Fibroblast of lung (primary cell): ENCODE results near the gene BLCAP. TPM values are rescaled to one million over a fixed set of nuclear protein-coding genes. Genes with fewer than 3 reads are reported as not detected.
"Not testable (repeated sequence)": the region's sequence is repeated elsewhere in the genome, so short reads cannot be mapped to it uniquely, and the experiment has no call there.

Experiments
- DNase-seq, 2 donors: peaks; one replicate each; pipeline versions ENCODE4 v3.0.0 to v3.0.0-alpha.2; 2010; ENCODE audit warnings: low read depth in 2 of 2
- H2AFZ ChIP-seq: 2 replicates; pipeline ENCODE4 v1.5.1; 2012; ENCODE audit warnings: low read length, control low read depth, inconsistent platforms
- H3K27ac ChIP-seq: 2 replicates; pipeline ENCODE4 v1.5.1; 2011; ENCODE audit warnings: low read length, control low read depth; ENCODE audit not compliant: insufficient read depth
- H3K27me3 ChIP-seq: 2 replicates; pipeline ENCODE4 v1.5.1; 2011; ENCODE audit warnings: mild to moderate bottlenecking, low read length; ENCODE audit not compliant: control insufficient read depth, insufficient read depth
- H3K36me3 ChIP-seq: 2 replicates; pipeline ENCODE4 v1.5.1; 2011; ENCODE audit warnings: low read length; ENCODE audit not compliant: control insufficient read depth, insufficient read depth
- H3K4me1 ChIP-seq: 2 replicates; pipeline ENCODE4 v1.5.1; 2011; ENCODE audit warnings: low read length; ENCODE audit not compliant: control insufficient read depth, insufficient read depth; ENCODE audit errors: extremely low read depth
- H3K4me2 ChIP-seq: 2 replicates; pipeline ENCODE4 v1.5.1; 2011; ENCODE audit warnings: low read length, control low read depth; ENCODE audit not compliant: insufficient read depth; ENCODE audit errors: extremely low read depth
- H3K4me3 ChIP-seq, 4 experiments: fragments of 200-600 bp in 1 of 4; sonication (generic) in 1 of 4; replicated peaks in 1 of 4; 2 replicates each; pipeline ENCODE4 v1.5.1; 2011 to 2016; ENCODE audit warnings: low read length in 4 of 4, low read depth in 3 of 4, mild to moderate bottlenecking in 3 of 4, control low read depth in 2 of 4, inconsistent platforms in 1 of 4, mixed read lengths in 1 of 4; ENCODE audit not compliant: insufficient read depth in 1 of 4; ENCODE audit errors: control extremely low read depth in 1 of 4
- H3K79me2 ChIP-seq: 2 replicates; pipeline ENCODE4 v1.5.1; 2012; ENCODE audit warnings: mild to moderate bottlenecking, low read length, inconsistent platforms; ENCODE audit not compliant: control insufficient read depth, insufficient read depth
- H3K9ac ChIP-seq: 2 replicates; pipeline ENCODE4 v1.5.1; 2011; ENCODE audit warnings: mild to moderate bottlenecking, low read length, control low read depth; ENCODE audit not compliant: insufficient read depth
- H3K9me3 ChIP-seq: 2 replicates; pipeline ENCODE4 v1.5.1; 2012; ENCODE audit warnings: low read depth, low read length; ENCODE audit not compliant: control insufficient read depth, insufficient read depth
- H4K20me1 ChIP-seq: 2 replicates; pipeline ENCODE4 v1.5.1; 2011; ENCODE audit warnings: low read length; ENCODE audit not compliant: control insufficient read depth, insufficient read depth; ENCODE audit errors: extremely low read depth
- EZH2 ChIP-seq: IDR thresholded peaks from 2 replicates; pipeline ENCODE4 v1.5.1; 2012; ENCODE audit warnings: low read length, control low read depth, mild to moderate bottlenecking; ENCODE audit errors: missing control alignments
- polyA plus RNA-seq, 2 donors: library from polyadenylated mRNA; depleted of rRNA in 1 of 2; stranded (reverse) in 1 of 2; unstranded in 1 of 2; fragments of >200 nt; gene quantifications; 2 replicates each; pipeline ENCODE4 v1.2.1, GENCODE V29; 2011 to 2012; ENCODE audit warnings: missing spikeins in 1 of 2
- total RNA-seq: library from RNA; depleted of rRNA; stranded (reverse); fragments of >200 nt; gene quantifications from 2 replicates; pipeline ENCODE4 v1.2.1, GENCODE V29; 2014
- TF ChIP-seq, protein P1 (sequence below), 2 donors: IDR thresholded peaks in 1 of 2; conservative IDR thresholded peaks in 1 of 2; 1 replicate in 1 of 2; 2 replicates in 1 of 2; pipeline ENCODE4 v1.5.1; 2011 to 2012; ENCODE audit warnings: low read length in 2 of 2, control low read depth in 1 of 2, inconsistent platforms in 1 of 2, low read depth in 1 of 2, mild to moderate bottlenecking in 1 of 2

The BLCAP gene
- total and polyA plus RNA-seq, 2 donors (not counting 1 experiment from before 2014, with no cell fraction given): 31.0 to 83.1 TPM

DNA sequence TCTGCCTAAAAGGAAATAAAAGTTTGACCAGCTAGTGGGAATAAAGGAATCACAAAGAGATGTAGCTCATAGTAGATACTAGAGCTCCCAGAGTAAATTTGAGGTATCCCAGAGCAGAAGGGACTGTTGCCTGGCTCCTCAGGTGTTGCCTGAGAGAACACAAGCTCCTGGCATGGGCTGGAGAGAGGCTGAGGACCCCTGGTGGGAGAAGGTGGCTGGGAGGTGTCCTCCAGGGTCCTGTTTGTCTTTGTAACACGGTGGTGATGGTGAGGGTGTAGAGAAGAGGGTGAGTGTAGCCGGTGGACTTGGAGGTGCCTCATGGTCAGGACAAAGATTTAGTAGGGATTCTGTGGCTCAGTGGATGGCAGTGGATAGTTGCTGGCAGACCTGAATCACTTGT is 34.7 kb downstream of the BLCAP start:
- Histone ChIP-seq H3K4me2 (no peak overlapping the region), H2AFZ (no peak overlapping the region), H3K27ac (no peak overlapping the region), H4K20me1 (no peaks in the 10 kb centered on the region), H3K4me3 (no peak overlapping the region), H3K36me3 (no peaks in the 10 kb centered on the region), H3K4me1 (no peaks in the 10 kb centered on the region), H3K9me3 (no peaks in the 10 kb centered on the region), H3K27me3 (no peaks in the 10 kb centered on the region), H3K79me2 (no peaks in the 10 kb centered on the region), H3K9ac (no peak overlapping the region)
- TF ChIP-seq, protein P1, sequence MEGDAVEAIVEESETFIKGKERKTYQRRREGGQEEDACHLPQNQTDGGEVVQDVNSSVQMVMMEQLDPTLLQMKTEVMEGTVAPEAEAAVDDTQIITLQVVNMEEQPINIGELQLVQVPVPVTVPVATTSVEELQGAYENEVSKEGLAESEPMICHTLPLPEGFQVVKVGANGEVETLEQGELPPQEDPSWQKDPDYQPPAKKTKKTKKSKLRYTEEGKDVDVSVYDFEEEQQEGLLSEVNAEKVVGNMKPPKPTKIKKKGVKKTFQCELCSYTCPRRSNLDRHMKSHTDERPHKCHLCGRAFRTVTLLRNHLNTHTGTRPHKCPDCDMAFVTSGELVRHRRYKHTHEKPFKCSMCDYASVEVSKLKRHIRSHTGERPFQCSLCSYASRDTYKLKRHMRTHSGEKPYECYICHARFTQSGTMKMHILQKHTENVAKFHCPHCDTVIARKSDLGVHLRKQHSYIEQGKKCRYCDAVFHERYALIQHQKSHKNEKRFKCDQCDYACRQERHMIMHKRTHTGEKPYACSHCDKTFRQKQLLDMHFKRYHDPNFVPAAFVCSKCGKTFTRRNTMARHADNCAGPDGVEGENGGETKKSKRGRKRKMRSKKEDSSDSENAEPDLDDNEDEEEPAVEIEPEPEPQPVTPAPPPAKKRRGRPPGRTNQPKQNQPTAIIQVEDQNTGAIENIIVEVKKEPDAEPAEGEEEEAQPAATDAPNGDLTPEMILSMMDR (conservative IDR thresholded peaks at IDR 0.05 in 1 of 2, IDR thresholded peaks at IDR 0.05 in 1 of 2; ENCODE audit: low read depth in 1 of 2, low read length in 2 of 2): no peak
- TF ChIP-seq EZH2: no peak
- no peak for DNase-seq

DNA sequence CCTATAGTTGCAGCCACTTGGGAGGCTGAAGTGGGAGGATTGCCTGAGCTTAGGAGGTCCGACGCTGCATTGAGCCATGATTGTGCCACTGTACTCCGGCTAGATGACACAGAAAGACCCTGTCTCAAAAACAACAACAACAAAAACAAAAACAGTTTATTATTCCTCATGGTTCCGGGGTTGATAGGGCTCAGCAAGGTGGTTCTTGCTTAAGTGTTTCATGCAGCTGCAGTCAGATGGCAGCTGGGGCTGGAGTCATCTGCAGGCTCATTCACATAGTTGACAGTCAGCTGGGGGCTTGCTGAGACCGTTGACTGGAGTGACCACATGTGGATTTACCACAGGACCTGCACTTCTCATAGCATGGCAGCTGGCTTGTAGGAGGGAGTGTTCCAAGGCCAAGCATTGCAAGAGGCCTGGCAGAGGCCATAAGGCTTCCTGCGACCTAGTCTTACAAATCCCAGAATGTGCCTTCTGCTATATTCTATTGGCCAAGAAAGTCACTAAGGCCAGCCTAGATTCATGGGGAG is 35.5 kb downstream of the BLCAP start:
- no peak for TF ChIP-seq EZH2
- TF ChIP-seq, protein P1 (conservative IDR thresholded peaks at IDR 0.05 in 1 of 2, IDR thresholded peaks at IDR 0.05 in 1 of 2; ENCODE audit: low read depth in 1 of 2, low read length in 2 of 2): no peak
- DNase-seq: no peak
- Histone ChIP-seq H3K9me3 (no peaks in the 10 kb centered on the region), H3K9ac (no peak overlapping the region), H3K4me1 (no peaks in the 10 kb centered on the region), H3K4me3 (no peak overlapping the region), H2AFZ (no peak overlapping the region), H3K4me2 (no peak overlapping the region), H3K79me2 (no peaks in the 10 kb centered on the region), H3K27me3 (peaks cover 6% of the 10 kb centered on the region), H3K36me3 (no peaks in the 10 kb centered on the region), H4K20me1 (no peaks in the 10 kb centered on the region), H3K27ac (no peak overlapping the region)

DNA sequence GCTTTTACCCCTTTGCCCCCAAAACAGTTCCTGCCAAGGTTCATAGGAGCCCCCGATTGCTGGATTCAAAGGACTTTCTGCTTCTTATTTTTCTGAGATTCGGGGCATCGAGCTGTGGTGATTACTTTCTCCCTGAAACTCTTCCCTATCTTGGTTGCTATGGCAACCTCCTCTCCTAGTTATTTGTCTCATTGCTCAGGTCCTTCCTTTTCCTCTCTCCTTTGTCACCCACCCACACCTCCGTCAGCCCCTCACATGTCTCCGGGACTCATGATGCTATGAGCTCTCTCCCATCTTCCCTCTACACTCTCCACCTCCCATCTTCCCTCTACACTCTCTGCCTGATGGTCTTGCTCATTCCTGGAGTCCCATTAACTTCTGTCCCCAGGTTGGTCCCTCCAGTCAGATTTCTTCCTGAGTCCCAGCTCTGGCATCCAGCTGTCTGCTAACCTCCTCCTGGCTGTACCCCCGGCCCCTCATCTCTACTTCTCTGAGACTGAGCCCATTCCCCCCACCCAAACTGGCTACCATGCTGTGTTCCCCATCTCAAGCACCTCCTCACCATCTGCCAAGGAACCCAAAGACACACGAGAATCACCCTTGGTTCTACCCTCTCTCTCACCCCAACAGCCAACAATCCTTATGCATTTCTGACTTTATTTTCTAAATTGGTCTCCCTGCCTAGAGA is 36.9 kb downstream of the BLCAP start:
- H3K36me3 ChIP-seq: no peaks in the 10 kb centered on the region
- no peaks in the 10 kb centered on the region for H4K20me1 ChIP-seq

DNA sequence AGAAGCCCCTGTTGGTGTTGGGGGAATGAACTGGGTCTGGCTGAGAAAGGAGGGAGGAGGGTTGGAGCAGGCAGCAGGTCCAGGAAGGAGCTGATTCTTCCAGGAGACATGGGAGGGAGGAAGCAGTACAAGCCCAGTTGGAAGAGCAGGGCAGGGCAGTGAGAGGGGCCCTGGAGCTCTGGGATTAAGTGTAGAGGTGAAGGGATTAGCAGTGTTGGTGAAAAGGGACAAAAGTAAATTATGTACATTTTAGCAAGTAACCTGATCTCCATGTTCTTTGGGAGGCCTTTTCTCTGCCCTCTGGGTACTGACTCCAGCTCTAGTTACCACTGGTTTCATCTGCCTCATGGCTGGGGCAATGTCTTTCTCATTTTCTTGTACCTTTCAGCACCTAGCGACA is 41.5 kb downstream of the BLCAP start:
- not testable (repeated sequence) for H3K9ac ChIP-seq, H3K4me1 ChIP-seq, DNase-seq, H4K20me1 ChIP-seq, H3K9me3 ChIP-seq, H3K79me2 ChIP-seq, H3K4me3 ChIP-seq, H3K27ac ChIP-seq, H2AFZ ChIP-seq, H3K36me3 ChIP-seq, H3K4me2 ChIP-seq
- peaks cover 13% of the 10 kb centered on the region for H3K27me3 ChIP-seq

More for the DNA sequence above, 36.9 kb downstream of the BLCAP start:
- no peak overlapping the region for H2AFZ ChIP-seq
- no peaks in the 10 kb centered on the region for H3K4me1 ChIP-seq
- no peak overlapping the region for H3K9ac ChIP-seq
- DNase-seq: no peak
- no peak overlapping the region for H3K4me2 ChIP-seq
- H3K79me2 ChIP-seq: no peaks in the 10 kb centered on the region
- no peak overlapping the region for H3K27ac ChIP-seq
- H3K27me3 ChIP-seq: peaks cover 9% of the 10 kb centered on the region
- H3K9me3 ChIP-seq: no peaks in the 10 kb centered on the region
- no peak for TF ChIP-seq EZH2
- TF ChIP-seq, protein P1 (conservative IDR thresholded peaks at IDR 0.05 in 1 of 2, IDR thresholded peaks at IDR 0.05 in 1 of 2; ENCODE audit: low read depth in 1 of 2, low read length in 2 of 2): no peak
- no peak overlapping the region for H3K4me3 ChIP-seq
